Ovary (tissue), 9 donors: ENCODE measurements around the gene VARS1. TPM values are rescaled to one million over a fixed set of nuclear protein-coding genes. Genes with fewer than 3 reads are reported as not detected.
"Not testable (repeated sequence)": the region's sequence is repeated elsewhere in the genome, so short reads cannot be mapped to it uniquely, and the experiment has no call there.

ENCODE experiments used
- DNase-seq, 5 donors: peaks; one replicate each; pipeline ENCODE4 v3.0.0-alpha.2; 2019 to 2020
- H3K27ac ChIP-seq, 2 donors: fragments of 200-600 bp; one replicate each; pipeline versions ENCODE4 v1.5.1 to v1.8.0; 2019 to 2022
- H3K27me3 ChIP-seq: fragments of 200-600 bp; one replicate; pipeline ENCODE4 v1.8.0; 2022
- H3K36me3 ChIP-seq: fragments of 200-600 bp; sonication (generic); one replicate; pipeline ENCODE4 v1.5.1; 2019
- H3K4me1 ChIP-seq: one replicate; pipeline ENCODE4 v1.8.1; 2013; ENCODE audit warnings: mild to moderate bottlenecking, moderate library complexity; ENCODE audit not compliant: insufficient read depth
- H3K4me3 ChIP-seq: fragments of 200-600 bp; sonication (generic); one replicate; pipeline ENCODE4 v1.5.1; 2017
- H3K9me3 ChIP-seq, 2 donors: fragments of 200-600 bp in 1 of 2; sonication (generic) in 1 of 2; one replicate each; pipeline versions ENCODE4 v1.5.1 to v1.8.1; 2013 to 2019; ENCODE audit warnings: mild to moderate bottlenecking in 1 of 2, moderate library complexity in 1 of 2
- CTCF ChIP-seq, 3 donors: fragments of 450-650 bp in 2 of 3; fragments of 200-600 bp in 1 of 3; IDR thresholded peaks; one replicate each; pipeline versions ENCODE4 v1.5.1 to v1.8.0; 2016 to 2022; ENCODE audit warnings: antibody characterized with exemption in 3 of 3, mild to moderate bottlenecking in 1 of 3
- EP300 ChIP-seq: sonication (generic); formaldehyde crosslinking; IDR thresholded peaks from one replicate; pipeline ENCODE4 v1.6.1; 2017; ENCODE audit warnings: antibody characterized with exemption
- POLR2A ChIP-seq: fragments of 450-650 bp; IDR thresholded peaks from one replicate; pipeline ENCODE4 v1.6.1; 2017; ENCODE audit warnings: antibody characterized with exemption, mild to moderate bottlenecking, moderate library complexity
- WGBS, 3 donors: extraction: QIAGEN DNeasy Blood & Tissue Kit in 1 of 3; methylation state at CpG; one replicate each; pipeline versions ENCODE4 v1.1.5 to v1.1.7; 2013 to 2017; 5-methylcytosine and 5-hydroxymethylcytosine counted together
- intact Hi-C, 4 donors: fragments of 100-400 bp; cut with DNase I; formaldehyde crosslinking; loops; one replicate each; pipeline versions ENCODE4 v1.11.0 to v1.15.1; 2022 to 2023
- polyA plus RNA-seq, 2 donors: library from polyadenylated mRNA; stranded (reverse); fragments of 200-250 nt in 1 of 2; fragments of 350-450 nt in 1 of 2; fragmentation: Illumina TruSeq in 1 of 2; extraction: RNeasy Lipid Tissue Mini Kit (QIAGEN cat#74804) in 1 of 2; gene quantifications; one replicate each; pipeline ENCODE4 v1.2.3, GENCODE V29; 2013 to 2014
- total RNA-seq, 7 donors: library from RNA; depleted of rRNA in 2 of 7; stranded (reverse); fragments of >200 nt in 2 of 7; fragmentation: NEBNext Ultra II Directional in 3 of 7; extraction: Animal tissue kit (Norgen Biotek cat#: 25700) in 3 of 7; gene quantifications; one replicate each; pipeline versions ENCODE4 v1.1.0 to v1.2.4, GENCODE V29; 2016 to 2023
- donor health status: DM: no; HTN: no; CAD: no; lungs with moderate emphysema.
- donor health status: DM: no; HTN: no; CAD: no.
- donor health status: Bipolar disorder and iron deficiency.
- donor health status: DM: yes; HTN: yes; CAD: no.
- donor health status: DM: no; HTN: no; CAD: no.
- donor health status: DM: yes; HTN: yes; CAD: no.

The VARS1 gene
- total and polyA plus RNA-seq, 9 donors, result 16.0 to 73.6 (median 43.8) TPM

- Histone ChIP-seq H3K27ac (peak overlapping the region; percentile 95 to 99), H3K36me3 (no peaks in the 10 kb centered on the region), H3K9me3 (no peaks in the 10 kb centered on the region), H3K4me1 (peaks cover 2% of the 10 kb centered on the region), H3K27me3 (no peaks in the 10 kb centered on the region), H3K4me3 (no peak overlapping the region)
- peak in 1 of 5 donors; percentile 45 for DNase-seq
- WGBS, 3 donors, result 94 to 97% (median 96%) methylated on average over 7 of the region's 7 CpGs
- TF ChIP-seq POLR2A (no peak), EP300 (no peak), CTCF (IDR thresholded peaks at IDR 0.05) (no peak)
- intact Hi-C loops, result no loop called here
Measured at GRCh38 chr6:31813465-31813849, 17.9 kb upstream of the VARS1 start.

- Histone ChIP-seq H3K36me3 (no peaks in the 10 kb centered on the region), H3K27ac (no peak overlapping the region), H3K4me3 (no peak overlapping the region), H3K4me1 (peaks cover 2% of the 10 kb centered on the region), H3K9me3 (no peaks in the 10 kb centered on the region), H3K27me3 (no peaks in the 10 kb centered on the region)
- 90 to 95% (median 91%) methylated on average over 12 of the region's 12 CpGs for WGBS, 3 donors
- intact Hi-C loops, result no loop called here
- no peak for TF ChIP-seq EP300
- TF ChIP-seq CTCF (IDR thresholded peaks at IDR 0.05), result no peak
- TF ChIP-seq POLR2A, result no peak
- peak in 1 of 5 donors; percentile 24 for DNase-seq
Measured at GRCh38 chr6:31811645-31812044, 16.1 kb upstream of the VARS1 start.

- H3K27me3 ChIP-seq, intact Hi-C loops, H3K27ac ChIP-seq, H3K9me3 ChIP-seq, H3K4me1 ChIP-seq, H3K36me3 ChIP-seq, H3K4me3 ChIP-seq: not testable (repeated sequence)
- 88 to 91% (median 89%) methylated on average over 10 of the region's 10 CpGs for WGBS, 3 donors
- DNase-seq, result peak in 2 of 5 donors; percentile 9 to 16
Measured at GRCh38 chr6:31808599-31808998, 13.0 kb upstream of the VARS1 start.

- peak; percentile 98 for DNase-seq
- no peaks in the 10 kb centered on the region for H3K36me3 ChIP-seq
- peak; percentile 86 for TF ChIP-seq POLR2A
- TF ChIP-seq EP300, result peak; percentile 44
- TF ChIP-seq CTCF (IDR thresholded peaks at IDR 0.05), result peak in 1 of 3 donors; percentile 57
- 0 to 1% (median 1%) methylated on average over 51 of the region's 51 CpGs for WGBS, 3 donors
- intact Hi-C loops, result no loop called here
- H3K27ac ChIP-seq, result peak within 1 kb of the TSS; percentile 87 to 88
- H3K4me3 ChIP-seq, result peak within 1 kb of the TSS; percentile 82
- no peaks in the 10 kb centered on the region for H3K9me3 ChIP-seq
- no peaks in the 10 kb centered on the region for H3K27me3 ChIP-seq
- H3K4me1 ChIP-seq, result no peaks in the 10 kb centered on the region
Measured at GRCh38 chr6:31806470-31807272, 11.1 kb upstream of the VARS1 start, which contains the start of gene LSM2. Gene LSM2 (minus strand): TSS chr6:31806966. CDS start chr6:31806757, 209 bp downstream.

- peak in 2 of 5 donors; percentile 8 to 29 for DNase-seq
- Histone ChIP-seq H3K27ac (peak overlapping the region; percentile 87 to 88), H3K4me3 (peak overlapping the region; percentile 82), H3K27me3 (no peaks in the 10 kb centered on the region), H3K36me3 (no peaks in the 10 kb centered on the region), H3K9me3 (no peaks in the 10 kb centered on the region), H3K4me1 (no peaks in the 10 kb centered on the region)
- intact Hi-C loops, result no loop called here
- TF ChIP-seq CTCF (IDR thresholded peaks at IDR 0.05), result no peak
- no peak for TF ChIP-seq POLR2A
- no peak for TF ChIP-seq EP300
- WGBS, 3 donors, result 16 to 18% (median 16%) methylated on average over 7 of the region's 7 CpGs
Measured at GRCh38 chr6:31805939-31806469, 10.5 kb upstream of the VARS1 start.

- H3K4me3 ChIP-seq, H3K27me3 ChIP-seq, H3K27ac ChIP-seq, H3K4me1 ChIP-seq, intact Hi-C loops, H3K9me3 ChIP-seq, H3K36me3 ChIP-seq: not testable (repeated sequence)
- peak in 2 of 5 donors; percentile 2 to 11 for DNase-seq
- 90 to 94% (median 93%) methylated on average over 8 of the region's 8 CpGs for WGBS, 3 donors
Measured at GRCh38 chr6:31801031-31801927, 5.7 kb upstream of the VARS1 start.
